GM23338 (cell line): ENCODE measurements around the gene RABGAP1L. TPM values are rescaled to one million over a fixed set of nuclear protein-coding genes. Genes with fewer than 3 reads are reported as not detected.
A peak's percentile ranks its signal among the peaks of the same experiment; 100 is the strongest.

Source experiments
- ATAC-seq: fragments of 200-7000 bp; cut with Tn5 transposase; 3 replicates; pipeline ENCODE4 v1.9.1; 2020
- DNase-seq: peaks from one replicate; pipeline ENCODE4 v3.0.0-alpha.2; 2015; ENCODE audit warnings: low spot score
- H2AFZ ChIP-seq: fragments of 200-600 bp; sonication (generic); 2 replicates; pipeline ENCODE4 v1.8.0; 2016; ENCODE audit warnings: antibody characterized with exemption, mild to moderate bottlenecking, moderate library complexity
- H3F3A ChIP-seq: fragments of 200-600 bp; sonication (generic); replicated peaks from 2 replicates; pipeline ENCODE4 v1.8.0; 2017; ENCODE audit warnings: antibody characterized with exemption, mixed run types, low read depth
- H3K27ac ChIP-seq: fragments of 200-600 bp; sonication (generic); 2 replicates; pipeline ENCODE4 v1.6.1; 2016; ENCODE audit warnings: low read depth
- H3K27me3 ChIP-seq: fragments of 200-600 bp; sonication (generic); 2 replicates; pipeline ENCODE4 v1.8.0; 2016; ENCODE audit warnings: mild to moderate bottlenecking, mixed run types, moderate library complexity; ENCODE audit not compliant: insufficient read depth
- H3K36me3 ChIP-seq: fragments of 200-600 bp; sonication (generic); 2 replicates; pipeline ENCODE4 v1.8.0; 2016; ENCODE audit warnings: mild to moderate bottlenecking; ENCODE audit not compliant: insufficient read depth
- H3K4me1 ChIP-seq: fragments of 200-600 bp; sonication (generic); 2 replicates; pipeline ENCODE4 v1.8.0; 2016; ENCODE audit warnings: mild to moderate bottlenecking, moderate library complexity; ENCODE audit not compliant: insufficient read depth
- H3K4me2 ChIP-seq: fragments of 200-600 bp; sonication (generic); 2 replicates; pipeline ENCODE4 v1.7.1; 2017; ENCODE audit warnings: mixed run types
- H3K4me3 ChIP-seq: fragments of 200-600 bp; sonication (generic); 2 replicates; pipeline ENCODE4 v1.6.1; 2016; ENCODE audit warnings: mixed run types
- H3K79me2 ChIP-seq: fragments of 200-600 bp; sonication (generic); replicated peaks from 2 replicates; pipeline ENCODE4 v1.8.0; 2017; ENCODE audit warnings: mild to moderate bottlenecking; ENCODE audit not compliant: insufficient read depth
- H3K9me2 ChIP-seq: fragments of 200-600 bp; sonication (generic); 2 replicates; pipeline ENCODE4 v1.8.0; 2017; ENCODE audit not compliant: insufficient read depth
- H4K20me1 ChIP-seq: fragments of 200-600 bp; sonication (generic); replicated peaks from 2 replicates; pipeline ENCODE4 v1.8.0; 2017; ENCODE audit warnings: mild to moderate bottlenecking; ENCODE audit not compliant: insufficient read depth
- H3K27ac Mint-ChIP-seq: 2 replicates; pipeline ENCODE4 v1.8.0; 2020; ENCODE audit warnings: inconsistent platforms, mild to moderate bottlenecking, moderate library complexity, mixed read lengths
- H3K27me3 Mint-ChIP-seq: 3 replicates; pipeline ENCODE4 v1.8.0; 2022; ENCODE audit warnings: low read depth, mild to moderate bottlenecking, moderate library complexity, mixed read lengths, inconsistent platforms; ENCODE audit not compliant: insufficient read depth, poor library complexity
- H3K36me3 Mint-ChIP-seq: 3 replicates; pipeline ENCODE4 v1.8.0; 2021; ENCODE audit warnings: low read depth, mild to moderate bottlenecking, inconsistent platforms, moderate library complexity, mixed read lengths
- H3K4me1 Mint-ChIP-seq: 3 replicates; pipeline ENCODE4 v1.8.0; 2020; ENCODE audit warnings: mild to moderate bottlenecking, inconsistent platforms, mixed read lengths
- H3K4me3 Mint-ChIP-seq: 3 replicates; pipeline ENCODE4 v1.8.0; 2021; ENCODE audit warnings: moderate library complexity, mild to moderate bottlenecking, inconsistent platforms, mixed read lengths
- H3K9me3 Mint-ChIP-seq: 3 replicates; pipeline ENCODE4 v1.8.0; 2020; ENCODE audit warnings: moderate library complexity, mild to moderate bottlenecking, inconsistent platforms, mixed read lengths
- EZH2 ChIP-seq: fragments of 200-600 bp; sonication (generic); IDR thresholded peaks from one replicate; pipeline ENCODE4 v1.8.0; 2017; ENCODE audit warnings: antibody characterized with exemption, mild to moderate bottlenecking, low read depth; ENCODE audit not compliant: unreplicated experiment
- EZH2phosphoT487 ChIP-seq: fragments of 200-600 bp; sonication (generic); IDR thresholded peaks from one replicate; pipeline ENCODE4 v1.8.1; 2018; ENCODE audit warnings: antibody characterized with exemption; ENCODE audit not compliant: unreplicated experiment
- JUNB ChIP-seq: IDR thresholded peaks from one replicate; pipeline ENCODE4 v1.6.1; 2016; ENCODE audit warnings: antibody characterized with exemption; ENCODE audit not compliant: unreplicated experiment
- NANOG ChIP-seq: IDR thresholded peaks from 2 replicates; pipeline ENCODE4 v1.6.1; 2016; ENCODE audit warnings: antibody characterized with exemption, borderline replicate concordance
- POLR2AphosphoS5 ChIP-seq: IDR thresholded peaks from 2 replicates; pipeline ENCODE4 v1.6.1; 2016; ENCODE audit warnings: antibody characterized with exemption, low read depth
- REST ChIP-seq: IDR thresholded peaks from one replicate; pipeline ENCODE4 v1.6.1; 2018; ENCODE audit warnings: antibody characterized with exemption; ENCODE audit not compliant: unreplicated experiment
- STAT1 ChIP-seq: IDR thresholded peaks from one replicate; pipeline ENCODE4 v1.6.1; 2016; ENCODE audit warnings: antibody characterized with exemption; ENCODE audit not compliant: unreplicated experiment
- ZNF331 ChIP-seq: fragments of 250-450 bp; sonication (Bioruptor Pico); IDR thresholded peaks from 2 replicates; pipeline ENCODE4 v1.5.0; 2020; ENCODE audit warnings: low read depth, mild to moderate bottlenecking, moderate library complexity
- ZNF462 ChIP-seq: fragments of 250-450 bp; sonication (Bioruptor Pico); IDR thresholded peaks from 2 replicates; pipeline ENCODE4 v1.5.0; 2020; ENCODE audit warnings: mild to moderate bottlenecking, moderate library complexity
- polyA plus RNA-seq: library from polyadenylated mRNA; unstranded; fragments of >200 nt; fragmentation: Nextera tagmentation; extraction: Ambion mirVana; gene quantifications from 2 replicates; pipeline ENCODE4 v1.2.1, GENCODE V29; 2016
- total RNA-seq: library from RNA; depleted of rRNA; stranded (reverse); fragments of >200 nt; shearing (Covaris generic); gene quantifications from 2 replicates; pipeline ENCODE4 v1.2.3, GENCODE V29; 2014
- TF ChIP-seq, protein P1 (sequence below): IDR thresholded peaks from 2 replicates; pipeline ENCODE4 v1.6.1; 2016; ENCODE audit warnings: antibody characterized with exemption

The RABGAP1L gene
- total and polyA plus RNA-seq, 2 experiments from 2014 or later = 83.2 to 136 TPM

- Histone ChIP-seq H3K79me2 (no peaks in the 10 kb centered on the region), H4K20me1 (no peaks in the 10 kb centered on the region), H3K4me2 (no peak overlapping the region), H3K27ac (no peak overlapping the region), H3K9me2 (no peaks in the 10 kb centered on the region), H2AFZ (no peak overlapping the region), H3K36me3 (no peaks in the 10 kb centered on the region), H3K27me3 (no peaks in the 10 kb centered on the region), H3F3A (no peaks in the 10 kb centered on the region), H3K4me1 (0 out of 2 replicates have a peak, but pooled peaks cover 4% of the 10 kb centered on the region), H3K4me3 (no peak overlapping the region)
- Mint-ChIP-seq H3K4me1 (peaks cover 16% of the 10 kb centered on the region), H3K27me3 (no peaks in the 10 kb centered on the region), H3K36me3 (no peaks in the 10 kb centered on the region), H3K9me3 (no peaks in the 10 kb centered on the region), H3K4me3 (no peak overlapping the region), H3K27ac (peak overlapping the region; percentile 28; the same call in 1 of the 2 replicates)
- DNase-seq (no peak), ATAC-seq (no peak)
- no peak for TF ChIP-seq STAT1
- TF ChIP-seq ZNF331 (CRISPR knock-in tag) = no peak
- TF ChIP-seq, protein P1, sequence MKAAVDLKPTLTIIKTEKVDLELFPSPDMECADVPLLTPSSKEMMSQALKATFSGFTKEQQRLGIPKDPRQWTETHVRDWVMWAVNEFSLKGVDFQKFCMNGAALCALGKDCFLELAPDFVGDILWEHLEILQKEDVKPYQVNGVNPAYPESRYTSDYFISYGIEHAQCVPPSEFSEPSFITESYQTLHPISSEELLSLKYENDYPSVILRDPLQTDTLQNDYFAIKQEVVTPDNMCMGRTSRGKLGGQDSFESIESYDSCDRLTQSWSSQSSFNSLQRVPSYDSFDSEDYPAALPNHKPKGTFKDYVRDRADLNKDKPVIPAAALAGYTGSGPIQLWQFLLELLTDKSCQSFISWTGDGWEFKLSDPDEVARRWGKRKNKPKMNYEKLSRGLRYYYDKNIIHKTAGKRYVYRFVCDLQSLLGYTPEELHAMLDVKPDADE = no peak
- no peak for TF ChIP-seq JUNB
- TF ChIP-seq NANOG = no peak
Observed at GRCh38 chr1:174448531-174448883, 289.2 kb downstream of the RABGAP1L start.

DNA sequence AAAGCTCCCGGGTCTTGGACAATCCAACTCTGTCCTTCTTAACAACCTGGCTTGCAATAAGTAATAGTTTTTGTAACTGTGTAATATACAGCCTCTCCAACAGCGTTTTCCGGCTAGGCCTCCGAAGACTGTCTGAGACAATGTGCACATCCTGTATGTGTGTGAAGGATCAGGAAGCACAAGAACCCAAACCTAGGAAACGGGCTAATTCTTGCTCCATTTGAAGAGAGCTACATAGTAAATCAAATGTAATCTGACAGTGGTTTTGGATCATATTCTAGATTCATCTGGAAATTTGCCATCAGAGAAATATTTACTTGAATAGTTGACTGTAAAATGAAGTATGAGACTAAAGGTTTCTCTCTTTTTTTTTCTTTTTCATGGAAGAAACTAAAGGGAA lies 289.7 kb downstream of the RABGAP1L start:
- H2AFZ ChIP-seq = no peak overlapping the region
- TF ChIP-seq POLR2AphosphoS5 = no peak
- TF ChIP-seq REST = no peak
- TF ChIP-seq EZH2 = no peak
- TF ChIP-seq, protein P1 = no peak
- TF ChIP-seq JUNB = no peak
- TF ChIP-seq ZNF462 (CRISPR knock-in tag) = no peak
- TF ChIP-seq EZH2phosphoT487 = no peak
- TF ChIP-seq STAT1 = no peak

More for the DNA sequence above, 289.7 kb downstream of the RABGAP1L start:
- no peaks in the 10 kb centered on the region for H3K36me3 Mint-ChIP-seq
- H3K27me3 Mint-ChIP-seq = no peaks in the 10 kb centered on the region
- no peak overlapping the region for H3K4me3 ChIP-seq
- 0 out of 2 replicates have a peak, but pooled peaks cover 4% of the 10 kb centered on the region for H3K4me1 ChIP-seq
- ATAC-seq (no peak), DNase-seq (no peak)
- no peaks in the 10 kb centered on the region for H3K9me2 ChIP-seq
- no peaks in the 10 kb centered on the region for H3K27me3 ChIP-seq
- no peak overlapping the region for H3K27ac ChIP-seq
- no peaks in the 10 kb centered on the region for H3F3A ChIP-seq
- no peak overlapping the region for H3K4me3 Mint-ChIP-seq
- peaks cover 16% of the 10 kb centered on the region for H3K4me1 Mint-ChIP-seq
- no peaks in the 10 kb centered on the region for H3K9me3 Mint-ChIP-seq
- no peak overlapping the region for H3K27ac Mint-ChIP-seq
- no peak overlapping the region for H3K4me2 ChIP-seq
- no peaks in the 10 kb centered on the region for H4K20me1 ChIP-seq
- H3K79me2 ChIP-seq = no peaks in the 10 kb centered on the region
- H3K36me3 ChIP-seq = no peaks in the 10 kb centered on the region
